GM23338 (cell line): ENCODE data around the gene MMS19. TPM values are rescaled to one million over a fixed set of nuclear protein-coding genes. Genes with fewer than 3 reads are reported as not detected.

Experiments
- ATAC-seq: fragments of 200-7000 bp; cut with Tn5 transposase; 3 replicates; pipeline ENCODE4 v1.9.1; 2020
- DNase-seq: peaks from one replicate; pipeline ENCODE4 v3.0.0-alpha.2; 2015; ENCODE audit warnings: low spot score
- H2AFZ ChIP-seq: fragments of 200-600 bp; sonication (generic); 2 replicates; pipeline ENCODE4 v1.8.0; 2016; ENCODE audit warnings: antibody characterized with exemption, mild to moderate bottlenecking, moderate library complexity
- H3F3A ChIP-seq: fragments of 200-600 bp; sonication (generic); replicated peaks from 2 replicates; pipeline ENCODE4 v1.8.0; 2017; ENCODE audit warnings: antibody characterized with exemption, mixed run types, low read depth
- H3K27ac ChIP-seq: fragments of 200-600 bp; sonication (generic); 2 replicates; pipeline ENCODE4 v1.6.1; 2016; ENCODE audit warnings: low read depth
- H3K27me3 ChIP-seq: fragments of 200-600 bp; sonication (generic); 2 replicates; pipeline ENCODE4 v1.8.0; 2016; ENCODE audit warnings: mild to moderate bottlenecking, mixed run types, moderate library complexity; ENCODE audit not compliant: insufficient read depth
- H3K36me3 ChIP-seq: fragments of 200-600 bp; sonication (generic); 2 replicates; pipeline ENCODE4 v1.8.0; 2016; ENCODE audit warnings: mild to moderate bottlenecking; ENCODE audit not compliant: insufficient read depth
- H3K4me1 ChIP-seq: fragments of 200-600 bp; sonication (generic); 2 replicates; pipeline ENCODE4 v1.8.0; 2016; ENCODE audit warnings: mild to moderate bottlenecking, moderate library complexity; ENCODE audit not compliant: insufficient read depth
- H3K4me2 ChIP-seq: fragments of 200-600 bp; sonication (generic); 2 replicates; pipeline ENCODE4 v1.7.1; 2017; ENCODE audit warnings: mixed run types
- H3K4me3 ChIP-seq: fragments of 200-600 bp; sonication (generic); 2 replicates; pipeline ENCODE4 v1.6.1; 2016; ENCODE audit warnings: mixed run types
- H3K79me2 ChIP-seq: fragments of 200-600 bp; sonication (generic); replicated peaks from 2 replicates; pipeline ENCODE4 v1.8.0; 2017; ENCODE audit warnings: mild to moderate bottlenecking; ENCODE audit not compliant: insufficient read depth
- H3K9me2 ChIP-seq: fragments of 200-600 bp; sonication (generic); 2 replicates; pipeline ENCODE4 v1.8.0; 2017; ENCODE audit not compliant: insufficient read depth
- H4K20me1 ChIP-seq: fragments of 200-600 bp; sonication (generic); replicated peaks from 2 replicates; pipeline ENCODE4 v1.8.0; 2017; ENCODE audit warnings: mild to moderate bottlenecking; ENCODE audit not compliant: insufficient read depth
- H3K27ac Mint-ChIP-seq: 2 replicates; pipeline ENCODE4 v1.8.0; 2020; ENCODE audit warnings: inconsistent platforms, mild to moderate bottlenecking, moderate library complexity, mixed read lengths
- H3K27me3 Mint-ChIP-seq: 3 replicates; pipeline ENCODE4 v1.8.0; 2022; ENCODE audit warnings: low read depth, mild to moderate bottlenecking, moderate library complexity, mixed read lengths, inconsistent platforms; ENCODE audit not compliant: insufficient read depth, poor library complexity
- H3K36me3 Mint-ChIP-seq: 3 replicates; pipeline ENCODE4 v1.8.0; 2021; ENCODE audit warnings: low read depth, mild to moderate bottlenecking, inconsistent platforms, moderate library complexity, mixed read lengths
- H3K4me1 Mint-ChIP-seq: 3 replicates; pipeline ENCODE4 v1.8.0; 2020; ENCODE audit warnings: mild to moderate bottlenecking, inconsistent platforms, mixed read lengths
- H3K4me3 Mint-ChIP-seq: 3 replicates; pipeline ENCODE4 v1.8.0; 2021; ENCODE audit warnings: moderate library complexity, mild to moderate bottlenecking, inconsistent platforms, mixed read lengths
- H3K9me3 Mint-ChIP-seq: 3 replicates; pipeline ENCODE4 v1.8.0; 2020; ENCODE audit warnings: moderate library complexity, mild to moderate bottlenecking, inconsistent platforms, mixed read lengths
- CREB1 ChIP-seq: fragments of 250-450 bp; sonication (Bioruptor Pico); IDR thresholded peaks from 2 replicates; pipeline ENCODE4 v1.5.0; 2020; ENCODE audit warnings: low read depth, mild to moderate bottlenecking, moderate library complexity
- EZH2 ChIP-seq: fragments of 200-600 bp; sonication (generic); IDR thresholded peaks from one replicate; pipeline ENCODE4 v1.8.0; 2017; ENCODE audit warnings: antibody characterized with exemption, mild to moderate bottlenecking, low read depth; ENCODE audit not compliant: unreplicated experiment
- EZH2phosphoT487 ChIP-seq: fragments of 200-600 bp; sonication (generic); IDR thresholded peaks from one replicate; pipeline ENCODE4 v1.8.1; 2018; ENCODE audit warnings: antibody characterized with exemption; ENCODE audit not compliant: unreplicated experiment
- JUNB ChIP-seq: IDR thresholded peaks from one replicate; pipeline ENCODE4 v1.6.1; 2016; ENCODE audit warnings: antibody characterized with exemption; ENCODE audit not compliant: unreplicated experiment
- NANOG ChIP-seq: IDR thresholded peaks from 2 replicates; pipeline ENCODE4 v1.6.1; 2016; ENCODE audit warnings: antibody characterized with exemption, borderline replicate concordance
- POLR2AphosphoS5 ChIP-seq: IDR thresholded peaks from 2 replicates; pipeline ENCODE4 v1.6.1; 2016; ENCODE audit warnings: antibody characterized with exemption, low read depth
- STAT1 ChIP-seq: IDR thresholded peaks from one replicate; pipeline ENCODE4 v1.6.1; 2016; ENCODE audit warnings: antibody characterized with exemption; ENCODE audit not compliant: unreplicated experiment
- ZNF114 ChIP-seq: fragments of 250-450 bp; sonication (Bioruptor Pico); IDR thresholded peaks from 2 replicates; pipeline ENCODE4 v1.5.0; 2020; ENCODE audit warnings: mild to moderate bottlenecking, moderate library complexity
- polyA plus RNA-seq: library from polyadenylated mRNA; unstranded; fragments of >200 nt; fragmentation: Nextera tagmentation; extraction: Ambion mirVana; gene quantifications from 2 replicates; pipeline ENCODE4 v1.2.1, GENCODE V29; 2016
- total RNA-seq: library from RNA; depleted of rRNA; stranded (reverse); fragments of >200 nt; shearing (Covaris generic); gene quantifications from 2 replicates; pipeline ENCODE4 v1.2.3, GENCODE V29; 2014
- TF ChIP-seq, protein P1 (sequence below): fragments of 250-450 bp; sonication (Bioruptor Pico); IDR thresholded peaks from 2 replicates; pipeline ENCODE4 v1.5.0; 2020; ENCODE audit warnings: mild to moderate bottlenecking, moderate library complexity
- TF ChIP-seq, protein P2 (sequence below): IDR thresholded peaks from one replicate; pipeline ENCODE4 v1.6.1; 2018; ENCODE audit warnings: antibody characterized with exemption; ENCODE audit not compliant: unreplicated experiment
- TF ChIP-seq, protein P3 (sequence below): IDR thresholded peaks from 2 replicates; pipeline ENCODE4 v1.6.1; 2016; ENCODE audit warnings: antibody characterized with exemption
- TF ChIP-seq, protein P4 (sequence below), 2 experiments: fragments of 200-600 bp in 1 of 2; sonication (generic) in 1 of 2; conservative IDR thresholded peaks; 2 replicates each; pipeline versions ENCODE4 v1.5.1 to v1.6.1; 2016 to 2017; ENCODE audit warnings: antibody characterized with exemption in 2 of 2, low read depth in 2 of 2, mild to moderate bottlenecking in 2 of 2, moderate library complexity in 1 of 2

MMS19 gene
- total and polyA plus RNA-seq, 2 experiments from 2014 or later = 81.5 to 252 TPM

DNA sequence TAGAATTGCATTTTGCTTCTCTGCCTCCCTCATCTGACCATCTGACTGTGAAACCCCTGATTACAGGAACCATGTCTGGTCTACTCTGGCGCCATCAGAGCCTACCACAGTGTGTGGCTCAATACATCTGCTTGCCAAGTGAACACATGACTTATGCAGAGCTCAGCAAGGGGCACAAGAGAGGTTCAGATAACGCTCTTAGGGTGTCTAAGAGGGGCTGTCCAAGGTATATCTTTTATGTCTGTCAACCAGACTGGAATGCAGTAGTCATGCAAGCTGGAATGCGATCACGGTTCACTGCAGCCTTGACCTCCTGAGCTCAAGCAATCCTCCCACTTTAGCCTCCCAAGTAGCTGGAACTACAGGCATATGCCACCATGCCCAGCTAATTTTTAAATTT, 86.8 kb downstream of the MMS19 start:
- peaks cover 13% of the 10 kb centered on the region; the same call in 2 of the 3 replicates for H3K4me1 Mint-ChIP-seq
- no peaks in the 10 kb centered on the region for H3K36me3 Mint-ChIP-seq
- no peak for TF ChIP-seq EZH2
- TF ChIP-seq, protein P1, sequence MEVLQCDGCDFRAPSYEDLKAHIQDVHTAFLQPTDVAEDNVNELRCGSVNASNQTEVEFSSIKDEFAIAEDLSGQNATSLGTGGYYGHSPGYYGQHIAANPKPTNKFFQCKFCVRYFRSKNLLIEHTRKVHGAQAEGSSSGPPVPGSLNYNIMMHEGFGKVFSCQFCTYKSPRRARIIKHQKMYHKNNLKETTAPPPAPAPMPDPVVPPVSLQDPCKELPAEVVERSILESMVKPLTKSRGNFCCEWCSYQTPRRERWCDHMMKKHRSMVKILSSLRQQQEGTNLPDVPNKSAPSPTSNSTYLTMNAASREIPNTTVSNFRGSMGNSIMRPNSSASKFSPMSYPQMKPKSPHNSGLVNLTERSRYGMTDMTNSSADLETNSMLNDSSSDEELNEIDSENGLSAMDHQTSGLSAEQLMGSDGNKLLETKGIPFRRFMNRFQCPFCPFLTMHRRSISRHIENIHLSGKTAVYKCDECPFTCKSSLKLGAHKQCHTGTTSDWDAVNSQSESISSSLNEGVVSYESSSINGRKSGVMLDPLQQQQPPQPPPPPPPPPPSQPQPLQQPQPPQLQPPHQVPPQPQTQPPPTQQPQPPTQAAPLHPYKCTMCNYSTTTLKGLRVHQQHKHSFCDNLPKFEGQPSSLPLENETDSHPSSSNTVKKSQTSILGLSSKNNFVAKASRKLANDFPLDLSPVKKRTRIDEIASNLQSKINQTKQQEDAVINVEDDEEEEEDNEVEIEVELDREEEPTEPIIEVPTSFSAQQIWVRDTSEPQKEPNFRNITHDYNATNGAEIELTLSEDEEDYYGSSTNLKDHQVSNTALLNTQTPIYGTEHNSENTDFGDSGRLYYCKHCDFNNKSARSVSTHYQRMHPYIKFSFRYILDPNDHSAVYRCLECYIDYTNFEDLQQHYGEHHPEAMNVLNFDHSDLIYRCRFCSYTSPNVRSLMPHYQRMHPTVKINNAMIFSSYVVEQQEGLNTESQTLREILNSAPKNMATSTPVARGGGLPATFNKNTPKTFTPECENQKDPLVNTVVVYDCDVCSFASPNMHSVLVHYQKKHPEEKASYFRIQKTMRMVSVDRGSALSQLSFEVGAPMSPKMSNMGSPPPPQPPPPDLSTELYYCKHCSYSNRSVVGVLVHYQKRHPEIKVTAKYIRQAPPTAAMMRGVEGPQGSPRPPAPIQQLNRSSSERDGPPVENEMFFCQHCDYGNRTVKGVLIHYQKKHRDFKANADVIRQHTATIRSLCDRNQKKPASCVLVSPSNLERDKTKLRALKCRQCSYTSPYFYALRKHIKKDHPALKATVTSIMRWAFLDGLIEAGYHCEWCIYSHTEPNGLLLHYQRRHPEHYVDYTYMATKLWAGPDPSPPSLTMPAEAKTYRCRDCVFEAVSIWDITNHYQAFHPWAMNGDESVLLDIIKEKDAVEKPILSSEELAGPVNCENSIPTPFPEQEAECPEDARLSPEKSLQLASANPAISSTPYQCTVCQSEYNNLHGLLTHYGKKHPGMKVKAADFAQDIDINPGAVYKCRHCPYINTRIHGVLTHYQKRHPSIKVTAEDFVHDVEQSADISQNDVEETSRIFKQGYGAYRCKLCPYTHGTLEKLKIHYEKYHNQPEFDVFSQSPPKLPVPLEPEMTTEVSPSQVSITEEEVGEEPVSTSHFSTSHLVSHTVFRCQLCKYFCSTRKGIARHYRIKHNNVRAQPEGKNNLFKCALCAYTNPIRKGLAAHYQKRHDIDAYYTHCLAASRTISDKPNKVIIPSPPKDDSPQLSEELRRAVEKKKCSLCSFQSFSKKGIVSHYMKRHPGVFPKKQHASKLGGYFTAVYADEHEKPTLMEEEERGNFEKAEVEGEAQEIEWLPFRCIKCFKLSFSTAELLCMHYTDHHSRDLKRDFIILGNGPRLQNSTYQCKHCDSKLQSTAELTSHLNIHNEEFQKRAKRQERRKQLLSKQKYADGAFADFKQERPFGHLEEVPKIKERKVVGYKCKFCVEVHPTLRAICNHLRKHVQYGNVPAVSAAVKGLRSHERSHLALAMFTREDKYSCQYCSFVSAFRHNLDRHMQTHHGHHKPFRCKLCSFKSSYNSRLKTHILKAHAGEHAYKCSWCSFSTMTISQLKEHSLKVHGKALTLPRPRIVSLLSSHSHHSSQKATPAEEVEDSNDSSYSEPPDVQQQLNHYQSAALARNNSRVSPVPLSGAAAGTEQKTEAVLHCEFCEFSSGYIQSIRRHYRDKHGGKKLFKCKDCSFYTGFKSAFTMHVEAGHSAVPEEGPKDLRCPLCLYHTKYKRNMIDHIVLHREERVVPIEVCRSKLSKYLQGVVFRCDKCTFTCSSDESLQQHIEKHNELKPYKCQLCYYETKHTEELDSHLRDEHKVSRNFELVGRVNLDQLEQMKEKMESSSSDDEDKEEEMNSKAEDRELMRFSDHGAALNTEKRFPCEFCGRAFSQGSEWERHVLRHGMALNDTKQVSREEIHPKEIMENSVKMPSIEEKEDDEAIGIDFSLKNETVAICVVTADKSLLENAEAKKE = no peak
- TF ChIP-seq, protein P2, sequence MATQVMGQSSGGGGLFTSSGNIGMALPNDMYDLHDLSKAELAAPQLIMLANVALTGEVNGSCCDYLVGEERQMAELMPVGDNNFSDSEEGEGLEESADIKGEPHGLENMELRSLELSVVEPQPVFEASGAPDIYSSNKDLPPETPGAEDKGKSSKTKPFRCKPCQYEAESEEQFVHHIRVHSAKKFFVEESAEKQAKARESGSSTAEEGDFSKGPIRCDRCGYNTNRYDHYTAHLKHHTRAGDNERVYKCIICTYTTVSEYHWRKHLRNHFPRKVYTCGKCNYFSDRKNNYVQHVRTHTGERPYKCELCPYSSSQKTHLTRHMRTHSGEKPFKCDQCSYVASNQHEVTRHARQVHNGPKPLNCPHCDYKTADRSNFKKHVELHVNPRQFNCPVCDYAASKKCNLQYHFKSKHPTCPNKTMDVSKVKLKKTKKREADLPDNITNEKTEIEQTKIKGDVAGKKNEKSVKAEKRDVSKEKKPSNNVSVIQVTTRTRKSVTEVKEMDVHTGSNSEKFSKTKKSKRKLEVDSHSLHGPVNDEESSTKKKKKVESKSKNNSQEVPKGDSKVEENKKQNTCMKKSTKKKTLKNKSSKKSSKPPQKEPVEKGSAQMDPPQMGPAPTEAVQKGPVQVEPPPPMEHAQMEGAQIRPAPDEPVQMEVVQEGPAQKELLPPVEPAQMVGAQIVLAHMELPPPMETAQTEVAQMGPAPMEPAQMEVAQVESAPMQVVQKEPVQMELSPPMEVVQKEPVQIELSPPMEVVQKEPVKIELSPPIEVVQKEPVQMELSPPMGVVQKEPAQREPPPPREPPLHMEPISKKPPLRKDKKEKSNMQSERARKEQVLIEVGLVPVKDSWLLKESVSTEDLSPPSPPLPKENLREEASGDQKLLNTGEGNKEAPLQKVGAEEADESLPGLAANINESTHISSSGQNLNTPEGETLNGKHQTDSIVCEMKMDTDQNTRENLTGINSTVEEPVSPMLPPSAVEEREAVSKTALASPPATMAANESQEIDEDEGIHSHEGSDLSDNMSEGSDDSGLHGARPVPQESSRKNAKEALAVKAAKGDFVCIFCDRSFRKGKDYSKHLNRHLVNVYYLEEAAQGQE = no peak
- TF ChIP-seq JUNB = no peak
- no peak for TF ChIP-seq POLR2AphosphoS5
- TF ChIP-seq ZNF114 (CRISPR knock-in tag) = no peak
- no peak for TF ChIP-seq STAT1
- TF ChIP-seq, protein P3, sequence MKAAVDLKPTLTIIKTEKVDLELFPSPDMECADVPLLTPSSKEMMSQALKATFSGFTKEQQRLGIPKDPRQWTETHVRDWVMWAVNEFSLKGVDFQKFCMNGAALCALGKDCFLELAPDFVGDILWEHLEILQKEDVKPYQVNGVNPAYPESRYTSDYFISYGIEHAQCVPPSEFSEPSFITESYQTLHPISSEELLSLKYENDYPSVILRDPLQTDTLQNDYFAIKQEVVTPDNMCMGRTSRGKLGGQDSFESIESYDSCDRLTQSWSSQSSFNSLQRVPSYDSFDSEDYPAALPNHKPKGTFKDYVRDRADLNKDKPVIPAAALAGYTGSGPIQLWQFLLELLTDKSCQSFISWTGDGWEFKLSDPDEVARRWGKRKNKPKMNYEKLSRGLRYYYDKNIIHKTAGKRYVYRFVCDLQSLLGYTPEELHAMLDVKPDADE = no peak
- TF ChIP-seq, protein P4, sequence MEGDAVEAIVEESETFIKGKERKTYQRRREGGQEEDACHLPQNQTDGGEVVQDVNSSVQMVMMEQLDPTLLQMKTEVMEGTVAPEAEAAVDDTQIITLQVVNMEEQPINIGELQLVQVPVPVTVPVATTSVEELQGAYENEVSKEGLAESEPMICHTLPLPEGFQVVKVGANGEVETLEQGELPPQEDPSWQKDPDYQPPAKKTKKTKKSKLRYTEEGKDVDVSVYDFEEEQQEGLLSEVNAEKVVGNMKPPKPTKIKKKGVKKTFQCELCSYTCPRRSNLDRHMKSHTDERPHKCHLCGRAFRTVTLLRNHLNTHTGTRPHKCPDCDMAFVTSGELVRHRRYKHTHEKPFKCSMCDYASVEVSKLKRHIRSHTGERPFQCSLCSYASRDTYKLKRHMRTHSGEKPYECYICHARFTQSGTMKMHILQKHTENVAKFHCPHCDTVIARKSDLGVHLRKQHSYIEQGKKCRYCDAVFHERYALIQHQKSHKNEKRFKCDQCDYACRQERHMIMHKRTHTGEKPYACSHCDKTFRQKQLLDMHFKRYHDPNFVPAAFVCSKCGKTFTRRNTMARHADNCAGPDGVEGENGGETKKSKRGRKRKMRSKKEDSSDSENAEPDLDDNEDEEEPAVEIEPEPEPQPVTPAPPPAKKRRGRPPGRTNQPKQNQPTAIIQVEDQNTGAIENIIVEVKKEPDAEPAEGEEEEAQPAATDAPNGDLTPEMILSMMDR (conservative IDR thresholded peaks at IDR 0.05; ENCODE audit: low read depth in 2 of 2) = no peak
- TF ChIP-seq EZH2phosphoT487 = no peak
- TF ChIP-seq NANOG = no peak
- no peak for TF ChIP-seq CREB1
- H3K4me3 Mint-ChIP-seq = no peak overlapping the region
- no peaks in the 10 kb centered on the region for H3K9me2 ChIP-seq
- no peaks in the 10 kb centered on the region for H3K27me3 ChIP-seq
- no peak overlapping the region for H3K27ac ChIP-seq
- no peaks in the 10 kb centered on the region for H3K9me3 Mint-ChIP-seq
- no peak overlapping the region for H3K27ac Mint-ChIP-seq
- no peak overlapping the region for H2AFZ ChIP-seq
- DNase-seq = no peak
- no peak for ATAC-seq
- H3F3A ChIP-seq = 0 out of 2 replicates have a peak, but pooled peaks cover 9% of the 10 kb centered on the region
- H3K79me2 ChIP-seq = no peaks in the 10 kb centered on the region
- H3K4me3 ChIP-seq = no peak overlapping the region
- H3K36me3 ChIP-seq = no peaks in the 10 kb centered on the region
- H4K20me1 ChIP-seq = no peaks in the 10 kb centered on the region
- H3K27me3 Mint-ChIP-seq = peaks cover 8% of the 10 kb centered on the region
- H3K4me1 ChIP-seq = no peaks in the 10 kb centered on the region; the same call in 1 of the 2 replicates
- H3K4me2 ChIP-seq = no peak overlapping the region
